ENCODE measurements around the gene ITSN2. TPM values are rescaled to one million over a fixed set of nuclear protein-coding genes. Genes with fewer than 3 reads are reported as not detected.

The ITSN2 gene
- polyA plus RNA-seq, 1 experiment: 27.3 TPM

DNA sequence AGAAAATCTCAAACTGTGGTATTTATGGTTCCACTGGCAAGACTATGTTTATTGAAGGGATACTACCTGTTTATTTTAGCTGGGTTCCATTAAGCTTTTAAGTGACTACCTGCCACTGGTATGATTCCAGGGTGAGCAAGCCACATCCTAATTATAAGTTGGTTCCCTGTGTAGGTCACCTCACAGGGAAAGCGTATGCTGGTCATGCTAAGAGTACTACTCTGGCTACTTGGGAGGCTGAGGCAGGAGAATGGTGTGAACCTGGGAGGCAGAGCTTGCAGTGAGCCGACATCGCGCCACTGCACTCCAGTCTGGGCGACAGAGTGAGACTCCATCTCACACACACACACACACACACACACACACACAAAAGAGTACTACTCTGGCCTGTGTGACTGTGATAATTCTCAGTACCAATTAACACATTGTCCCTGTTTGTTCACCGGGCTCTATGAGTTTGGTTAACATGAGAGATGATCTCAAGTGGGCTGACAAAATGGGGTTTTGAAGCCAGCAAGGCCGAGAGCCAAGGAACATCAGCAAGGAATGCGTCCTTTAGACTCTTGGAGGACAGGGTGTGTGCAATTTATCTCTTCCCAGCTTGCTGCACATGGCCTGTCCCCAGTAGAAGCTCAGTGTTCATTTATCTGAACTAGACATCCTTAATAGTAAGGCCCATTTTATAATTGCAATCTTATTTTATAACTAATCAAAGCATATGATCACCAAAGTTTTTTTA, 15.2 kb upstream of the ITSN2 start:
- DNase-seq (ENCODE audit: low read depth, low spot score): no peak
- H3K27me3 ChIP-seq (ENCODE audit: control insufficient read depth, insufficient read depth, low read length): no peaks in the 10 kb centered on the region
- H3K4me3 ChIP-seq (ENCODE audit: low read depth, low read length): no peak overlapping the region
- H3K9me3 ChIP-seq (ENCODE audit: control insufficient read depth, insufficient read depth, low read length): no peaks in the 10 kb centered on the region
- TF ChIP-seq, protein P1, sequence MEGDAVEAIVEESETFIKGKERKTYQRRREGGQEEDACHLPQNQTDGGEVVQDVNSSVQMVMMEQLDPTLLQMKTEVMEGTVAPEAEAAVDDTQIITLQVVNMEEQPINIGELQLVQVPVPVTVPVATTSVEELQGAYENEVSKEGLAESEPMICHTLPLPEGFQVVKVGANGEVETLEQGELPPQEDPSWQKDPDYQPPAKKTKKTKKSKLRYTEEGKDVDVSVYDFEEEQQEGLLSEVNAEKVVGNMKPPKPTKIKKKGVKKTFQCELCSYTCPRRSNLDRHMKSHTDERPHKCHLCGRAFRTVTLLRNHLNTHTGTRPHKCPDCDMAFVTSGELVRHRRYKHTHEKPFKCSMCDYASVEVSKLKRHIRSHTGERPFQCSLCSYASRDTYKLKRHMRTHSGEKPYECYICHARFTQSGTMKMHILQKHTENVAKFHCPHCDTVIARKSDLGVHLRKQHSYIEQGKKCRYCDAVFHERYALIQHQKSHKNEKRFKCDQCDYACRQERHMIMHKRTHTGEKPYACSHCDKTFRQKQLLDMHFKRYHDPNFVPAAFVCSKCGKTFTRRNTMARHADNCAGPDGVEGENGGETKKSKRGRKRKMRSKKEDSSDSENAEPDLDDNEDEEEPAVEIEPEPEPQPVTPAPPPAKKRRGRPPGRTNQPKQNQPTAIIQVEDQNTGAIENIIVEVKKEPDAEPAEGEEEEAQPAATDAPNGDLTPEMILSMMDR (IDR thresholded peaks at IDR 0.05; ENCODE audit: low read depth, low read length): no peak
- POLR2A ChIA-PET: no interaction called here
- CTCF ChIA-PET: no interaction called here
- H3K27ac ChIP-seq (ENCODE audit: low read depth, low read length): no peak overlapping the region

DNA sequence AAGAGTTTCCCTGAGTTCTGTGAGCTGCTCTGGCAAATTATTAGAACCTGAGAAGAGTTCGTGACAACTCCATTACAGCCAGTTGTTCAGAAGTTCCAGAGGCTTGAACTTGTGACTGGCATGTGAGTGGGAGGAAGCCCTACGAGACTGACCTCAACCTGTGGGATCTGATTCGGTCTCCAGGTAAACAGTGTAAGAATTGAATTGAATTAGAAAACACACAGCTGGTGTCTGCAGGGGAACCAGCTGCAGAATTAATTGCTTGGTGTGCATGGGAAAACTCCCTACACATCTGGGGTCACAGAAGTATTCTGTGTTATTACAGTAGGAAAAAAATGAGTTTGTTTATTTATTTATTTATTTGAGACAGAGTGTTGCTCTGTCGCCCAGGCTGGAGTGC, 14.0 kb upstream of the ITSN2 start:
- Histone ChIP-seq H3K4me3 (ENCODE audit: low read depth, low read length) (no peak overlapping the region), H3K27me3 (ENCODE audit: control insufficient read depth, insufficient read depth, low read length) (no peaks in the 10 kb centered on the region), H3K9me3 (ENCODE audit: control insufficient read depth, insufficient read depth, low read length) (no peaks in the 10 kb centered on the region), H3K27ac (ENCODE audit: low read depth, low read length) (no peak overlapping the region)
- ChIA-PET CTCF (interaction anchor here (1.0 kb wide), 1 partner anchor 8 kb away, joined by 4 read pairs; no protein-coding TSS in a partner anchor), POLR2A (no interaction called here)
- TF ChIP-seq, protein P1 (IDR thresholded peaks at IDR 0.05; ENCODE audit: low read depth, low read length): no peak
- no peak for DNase-seq (ENCODE audit: low read depth, low spot score)

DNA sequence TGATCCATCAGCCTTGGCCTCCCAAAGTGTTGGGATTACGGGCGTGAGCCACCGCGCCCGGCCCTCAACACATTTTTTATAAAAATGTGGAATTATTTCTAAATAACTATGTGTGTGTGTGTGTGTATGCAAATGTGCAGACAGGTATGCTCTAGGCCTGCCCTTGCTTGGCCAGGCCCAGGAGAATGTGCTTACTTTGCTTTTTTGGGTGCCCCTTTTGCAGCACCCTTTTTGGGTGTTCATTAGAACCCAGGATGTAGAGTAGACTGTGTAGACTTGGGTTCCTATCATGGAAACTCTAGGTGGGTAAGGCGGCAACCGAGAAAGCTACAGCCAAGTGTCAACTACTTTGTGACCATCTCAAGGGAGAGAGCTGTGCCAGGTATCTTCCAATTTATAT, 11.7 kb upstream of the ITSN2 start:
- Histone ChIP-seq H3K9me3 (ENCODE audit: control insufficient read depth, insufficient read depth, low read length) (no peaks in the 10 kb centered on the region), H3K27ac (ENCODE audit: low read depth, low read length) (no peak overlapping the region), H3K27me3 (ENCODE audit: control insufficient read depth, insufficient read depth, low read length) (no peaks in the 10 kb centered on the region), H3K4me3 (ENCODE audit: low read depth, low read length) (no peak overlapping the region)
- TF ChIP-seq, protein P1 (IDR thresholded peaks at IDR 0.05; ENCODE audit: low read depth, low read length): no peak
- ChIA-PET POLR2A (no interaction called here), CTCF (interaction anchor here (0.5 kb wide), 1 partner anchor 359 kb away, joined by 3 read pairs; no protein-coding TSS in a partner anchor)
- no peak for DNase-seq (ENCODE audit: low read depth, low spot score)

DNA sequence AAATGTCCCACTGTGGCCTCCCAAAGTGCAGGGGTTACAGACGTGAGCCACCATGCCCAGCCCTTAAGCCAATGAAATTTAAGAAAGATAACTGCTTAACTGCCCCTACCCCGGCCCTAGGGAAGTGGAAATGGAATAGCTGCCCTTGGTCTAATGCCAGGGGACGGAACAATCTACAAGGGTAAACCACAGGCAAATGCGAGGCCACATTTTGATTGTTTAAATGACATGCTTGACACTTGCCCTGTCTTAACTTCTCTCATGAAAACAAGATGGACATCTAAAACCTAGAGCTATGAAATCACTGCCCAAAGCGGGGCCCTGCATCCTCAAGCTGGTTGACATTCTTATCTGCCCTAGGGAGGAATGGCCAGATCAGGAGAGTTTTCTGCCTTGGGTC, 5.5 kb upstream of the ITSN2 start:
- ChIA-PET CTCF (no interaction called here), POLR2A (no interaction called here)
- DNase-seq (ENCODE audit: low read depth, low spot score): no peak
- TF ChIP-seq, protein P1 (IDR thresholded peaks at IDR 0.05; ENCODE audit: low read depth, low read length): no peak
- Histone ChIP-seq H3K27me3 (ENCODE audit: control insufficient read depth, insufficient read depth, low read length) (no peaks in the 10 kb centered on the region), H3K4me3 (ENCODE audit: low read depth, low read length) (no peak overlapping the region), H3K9me3 (ENCODE audit: control insufficient read depth, insufficient read depth, low read length) (no peaks in the 10 kb centered on the region), H3K27ac (ENCODE audit: low read depth, low read length) (no peak overlapping the region)

DNA sequence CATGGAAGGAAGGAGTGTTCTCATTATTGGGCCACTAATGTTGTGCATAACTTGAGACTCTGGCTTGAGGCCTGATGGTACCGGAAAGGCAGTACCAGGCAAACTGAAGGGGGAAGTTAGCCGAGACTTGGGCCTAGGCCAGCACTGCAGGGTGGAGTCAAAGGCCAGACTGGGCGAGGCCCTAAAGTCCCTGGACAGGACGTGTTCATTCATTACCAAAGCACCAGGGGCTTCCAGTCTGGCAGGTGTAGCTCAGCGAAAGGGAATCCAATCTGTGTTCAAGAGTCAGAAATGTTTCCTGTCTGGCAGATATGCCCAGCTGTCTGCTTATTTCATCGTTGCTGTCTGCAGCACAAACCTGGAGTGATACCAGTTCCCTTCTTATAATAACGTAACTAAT, 4.7 kb upstream of the ITSN2 start:
- no peaks in the 10 kb centered on the region for H3K27me3 ChIP-seq (ENCODE audit: control insufficient read depth, insufficient read depth, low read length)
- H3K9me3 ChIP-seq (ENCODE audit: control insufficient read depth, insufficient read depth, low read length): no peaks in the 10 kb centered on the region
- no peak overlapping the region for H3K4me3 ChIP-seq (ENCODE audit: low read depth, low read length)
- ChIA-PET CTCF (no interaction called here), POLR2A (no interaction called here)
- no peak overlapping the region for H3K27ac ChIP-seq (ENCODE audit: low read depth, low read length)
- DNase-seq (ENCODE audit: low read depth, low spot score): no peak
- TF ChIP-seq, protein P1 (IDR thresholded peaks at IDR 0.05; ENCODE audit: low read depth, low read length): no peak
